GM19452 (cell line): ENCODE measurements around the gene ITPRIPL1.

ENCODE experiments used
- ATAC-seq: cut with Tn5 transposase; IDR thresholded peaks from one replicate; pipeline ENCODE4 v1.9.1; 2021; ENCODE audit not compliant: unreplicated experiment

Gene ITPRIPL1

DNA sequence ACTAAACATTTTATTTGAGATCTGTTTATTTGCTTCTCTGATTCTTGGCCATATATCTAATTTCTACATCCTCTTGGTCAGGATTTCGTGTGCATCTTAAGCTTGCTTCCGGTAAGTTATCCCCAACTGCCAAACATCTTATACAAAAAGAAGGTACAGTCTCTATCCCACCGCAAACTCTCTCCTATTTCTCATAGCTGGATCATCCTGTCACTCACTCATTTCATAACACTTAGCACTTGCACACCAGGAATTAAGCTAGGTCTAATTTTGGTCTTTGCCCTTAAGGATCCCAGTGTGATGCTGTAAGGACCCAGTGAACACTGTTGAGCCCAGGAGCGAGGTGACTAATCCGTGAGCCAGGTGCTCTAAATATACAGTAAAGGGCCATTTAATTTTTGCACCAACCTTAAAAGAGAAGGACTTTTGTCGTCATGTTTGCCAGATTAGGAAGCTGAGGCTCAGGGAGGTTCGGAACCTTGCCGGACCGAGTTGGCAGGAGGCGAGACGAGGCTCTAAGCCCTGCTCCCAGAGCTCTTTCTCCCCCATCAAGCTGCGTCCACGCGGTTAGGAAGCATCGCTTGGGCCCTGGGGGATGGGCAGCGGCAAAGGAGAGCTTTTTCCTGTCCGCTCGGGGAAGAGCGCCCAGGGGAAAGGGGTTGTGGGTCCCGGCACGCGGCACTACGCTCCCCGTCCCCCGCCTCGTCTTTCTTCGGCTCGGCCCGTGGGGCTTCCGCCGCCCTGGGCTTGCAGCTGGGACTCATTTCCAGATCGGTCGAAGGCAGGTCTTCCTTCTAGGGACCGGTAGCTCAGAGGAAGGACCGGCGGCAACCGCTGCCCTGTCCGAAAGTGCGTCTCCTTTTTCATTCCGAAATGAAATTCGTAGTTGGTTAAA is 4.1 kb upstream of the ITPRIPL1 start:
- ATAC-seq: peak; percentile 36

GRCh38 chr2:96323849-96324248 is 1.3 kb upstream of the ITPRIPL1 start:
- no peak for ATAC-seq

DNA sequence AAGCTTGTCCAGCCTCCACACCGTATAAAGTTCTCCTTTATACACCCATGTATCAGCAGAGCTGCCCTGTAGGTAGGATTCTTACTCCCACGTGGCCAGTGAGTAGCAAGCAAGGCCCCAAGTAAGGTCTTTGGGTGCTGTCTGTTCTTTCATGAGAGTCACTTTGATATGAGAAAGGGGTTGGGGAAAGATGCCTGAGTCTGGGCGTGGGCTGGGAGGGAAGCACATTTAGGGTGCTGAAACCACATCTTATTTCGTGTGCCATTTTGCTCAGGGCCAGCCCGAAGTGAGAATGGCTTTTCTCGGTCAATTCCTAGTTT is 436 bp upstream of the ITPRIPL1 start:
- no peak for ATAC-seq

- no peak for ATAC-seq
Observed at GRCh38 chr2:96325884-96326255, 753 bp downstream of the ITPRIPL1 start.

- ATAC-seq: no peak
Observed at GRCh38 chr2:96326564-96326963, 1.4 kb downstream of the ITPRIPL1 start.

DNA sequence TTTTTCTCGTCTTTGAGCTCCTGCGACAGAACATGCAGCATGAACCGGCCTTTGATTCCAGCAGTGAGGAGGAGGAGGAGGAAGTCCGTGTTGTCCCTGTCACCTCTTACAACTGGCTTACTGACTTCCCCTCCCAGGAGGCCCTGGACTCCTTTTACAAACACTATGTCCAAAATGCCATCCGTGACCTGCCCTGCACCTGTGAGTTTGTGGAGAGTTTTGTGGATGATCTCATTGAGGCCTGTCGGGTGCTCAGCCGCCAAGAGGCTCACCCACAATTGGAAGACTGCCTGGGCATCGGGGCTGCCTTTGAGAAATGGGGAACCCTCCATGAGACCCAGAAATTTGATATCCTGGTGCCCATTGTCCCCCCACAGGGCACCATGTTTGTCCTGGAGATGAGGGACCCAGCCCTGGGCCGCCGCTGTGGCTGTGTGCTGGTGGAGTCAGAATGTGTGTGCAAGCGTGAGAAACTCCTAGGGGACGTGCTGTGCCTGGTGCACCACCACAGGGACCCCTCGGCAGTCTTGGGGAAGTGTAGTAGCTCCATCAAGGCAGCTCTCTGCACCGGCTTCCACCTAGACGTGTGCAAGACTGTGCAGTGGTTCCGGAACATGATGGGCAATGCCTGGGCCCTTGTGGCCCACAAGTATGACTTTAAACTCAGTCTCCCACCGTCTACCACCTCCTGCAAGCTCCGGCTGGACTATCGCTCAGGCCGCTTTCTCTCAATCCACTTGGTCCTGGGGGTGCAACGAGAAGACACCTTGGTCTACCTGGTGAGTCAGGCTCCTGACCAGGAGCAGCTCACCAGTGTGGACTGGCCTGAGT is 2.1 kb downstream of the ITPRIPL1 start:
- ATAC-seq: no peak

DNA sequence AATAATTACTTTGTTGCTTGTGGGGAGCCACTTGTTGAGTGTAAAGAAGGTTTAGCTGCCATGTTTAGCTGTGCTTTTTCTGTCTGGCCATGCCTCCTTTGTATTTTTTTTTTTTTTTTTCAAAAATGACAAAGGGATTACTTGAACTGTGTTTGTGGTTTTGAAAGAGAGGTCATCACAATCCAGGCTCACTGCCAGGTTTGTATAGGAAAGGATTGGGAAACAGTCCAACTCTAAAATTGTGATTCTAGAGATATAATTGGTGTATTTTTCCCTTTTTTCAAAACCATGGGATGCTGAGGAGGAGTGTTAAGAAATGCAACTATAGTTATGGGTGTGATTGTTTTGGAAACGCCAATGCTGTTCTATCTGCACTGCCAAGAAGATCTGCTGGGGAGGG is 4.3 kb downstream of the ITPRIPL1 start:
- no peak for ATAC-seq

GRCh38 chr2:96329874-96330273 is 4.8 kb downstream of the ITPRIPL1 start:
- no peak for ATAC-seq

DNA sequence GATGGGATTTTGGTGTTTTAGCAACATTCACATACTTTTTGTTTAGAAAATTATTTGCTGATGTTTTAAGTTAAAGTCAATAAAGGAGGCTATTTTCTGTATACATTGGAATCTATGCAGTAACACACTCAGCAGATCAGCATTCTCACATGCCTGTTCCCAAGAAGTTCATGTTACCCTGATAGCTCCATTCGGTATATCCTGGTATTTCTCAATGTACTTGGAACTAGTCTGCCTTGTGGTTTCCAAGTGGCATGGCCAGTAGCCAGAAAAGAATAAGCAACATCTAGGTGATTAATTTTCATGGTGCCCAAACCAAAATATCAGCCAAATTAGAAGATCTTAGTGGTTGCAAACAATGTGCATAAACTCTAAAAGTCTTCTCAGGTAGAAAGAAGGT is 5.3 kb downstream of the ITPRIPL1 start:
- ATAC-seq: no peak

GRCh38 chr2:96333708-96334107 is 8.6 kb downstream of the ITPRIPL1 start:
- ATAC-seq: no peak

DNA sequence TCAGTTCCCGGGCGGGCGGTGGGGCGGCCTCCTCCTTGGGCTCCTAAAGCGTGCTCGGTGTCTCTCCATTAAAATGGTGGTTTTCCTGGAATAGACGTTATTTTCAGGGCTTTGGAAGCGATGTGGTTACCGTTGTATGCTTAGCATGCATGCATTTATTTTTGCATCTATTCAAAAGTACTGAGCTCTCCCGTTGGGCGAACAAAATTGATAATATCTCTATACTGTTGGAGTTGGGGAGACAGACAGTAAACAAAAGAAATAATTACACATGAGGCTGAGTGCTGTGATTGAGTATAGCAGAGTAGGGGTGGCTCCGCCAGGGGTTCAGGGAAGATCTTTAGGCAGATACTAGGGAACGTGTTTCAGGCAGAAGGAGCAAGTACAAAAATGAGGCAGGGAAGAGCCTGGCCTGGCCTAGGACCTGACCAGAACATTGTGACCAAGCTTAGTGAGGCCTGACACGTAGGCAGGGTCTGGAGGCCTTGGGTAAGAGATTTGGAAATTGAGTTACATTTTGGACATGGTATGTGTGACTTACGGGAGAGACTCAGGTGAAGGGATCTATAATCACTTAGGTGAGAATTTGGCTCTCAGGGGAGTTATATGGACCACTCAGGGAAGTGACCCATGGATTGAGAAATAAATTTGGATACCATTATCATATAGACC is 11.1 kb downstream of the ITPRIPL1 start:
- peak; percentile 1 for ATAC-seq

DNA sequence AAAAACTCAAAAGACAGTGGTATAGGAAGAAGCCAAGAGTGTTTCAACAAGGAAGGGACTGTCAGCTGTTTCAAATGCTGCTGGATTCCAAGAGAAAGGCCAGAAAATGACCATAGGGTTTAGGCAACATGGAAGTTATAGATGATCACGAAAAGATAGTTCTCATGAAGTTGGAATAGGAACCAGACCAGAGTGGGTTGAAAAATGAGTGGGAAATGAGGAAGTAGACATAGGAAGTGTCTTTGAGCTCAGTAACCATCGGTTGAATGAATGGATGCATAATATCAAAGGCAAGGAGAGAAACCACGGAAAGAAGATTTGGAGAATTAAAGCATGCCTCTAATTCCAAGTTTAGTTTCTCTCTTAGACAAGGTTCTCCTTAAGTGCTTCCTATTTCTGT is 11.8 kb downstream of the ITPRIPL1 start:
- no peak for ATAC-seq

- ATAC-seq: no peak
Observed at GRCh38 chr2:96340493-96341414, 15.6 kb downstream of the ITPRIPL1 start.

DNA sequence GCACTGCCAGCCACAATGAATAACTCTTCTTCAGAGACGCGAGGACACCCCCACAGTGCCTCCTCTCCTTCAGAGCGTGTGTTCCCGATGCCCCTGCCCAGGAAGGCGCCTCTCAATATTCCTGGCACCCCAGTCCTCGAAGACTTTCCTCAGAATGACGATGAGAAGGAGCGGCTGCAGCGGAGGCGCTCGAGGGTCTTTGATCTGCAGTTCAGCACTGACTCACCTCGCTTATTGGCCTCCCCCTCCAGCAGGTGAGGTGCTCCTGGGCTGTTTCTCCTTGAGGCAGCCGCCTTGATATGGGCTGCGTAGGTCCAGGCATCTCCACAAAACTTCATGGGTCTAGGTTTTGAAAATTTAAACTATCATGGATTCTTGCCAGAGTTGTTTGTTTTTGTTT is 16.5 kb downstream of the ITPRIPL1 start:
- ATAC-seq: no peak

GRCh38 chr2:96342085-96342484 is 17.0 kb downstream of the ITPRIPL1 start:
- no peak for ATAC-seq

DNA sequence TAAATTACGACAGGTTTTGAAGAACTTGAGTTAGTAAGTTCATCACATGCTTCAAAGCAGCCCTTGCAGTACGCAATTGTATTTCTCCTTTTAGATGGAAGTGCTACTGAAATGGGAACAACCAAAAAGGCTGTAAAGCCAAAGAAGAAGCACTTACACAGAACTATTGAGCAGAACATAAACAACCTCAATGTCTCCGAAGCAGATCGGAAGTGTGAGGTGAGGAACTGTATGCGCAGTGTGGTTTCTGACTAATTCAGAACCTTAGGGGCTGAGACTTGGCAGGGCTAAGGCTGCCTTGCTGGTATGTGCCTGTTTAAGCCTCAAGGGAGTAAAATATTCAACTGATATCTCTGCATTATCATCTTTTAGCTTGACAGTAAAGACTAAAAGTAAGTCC is 18.9 kb downstream of the ITPRIPL1 start:
- ATAC-seq: peak; percentile 93

GRCh38 chr2:96345438-96345837 is 20.3 kb downstream of the ITPRIPL1 start:
- ATAC-seq: no peak

- no peak for ATAC-seq
Observed at GRCh38 chr2:96345868-96346462, 20.8 kb downstream of the ITPRIPL1 start.

DNA sequence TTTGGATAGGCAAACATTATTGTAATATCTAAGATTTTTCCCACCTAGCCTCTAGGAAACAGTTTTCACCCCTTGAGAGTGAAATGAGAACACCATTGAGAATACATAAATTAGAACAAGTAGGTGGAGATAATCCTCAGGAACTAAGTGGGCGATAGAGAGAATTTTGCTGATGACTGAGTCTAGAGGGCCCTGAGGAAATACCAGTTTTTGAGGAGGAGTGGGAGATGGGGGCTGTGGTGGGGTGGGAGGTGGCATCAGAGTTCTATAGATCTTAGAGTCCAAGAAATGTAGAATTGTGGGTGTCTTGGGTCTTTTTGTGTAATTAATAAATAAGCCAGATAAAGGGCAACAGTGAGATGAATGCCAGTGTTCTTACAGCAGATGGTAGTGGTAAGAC is 22.3 kb downstream of the ITPRIPL1 start:
- ATAC-seq: no peak

- no peak for ATAC-seq
Observed at GRCh38 chr2:96353032-96353561, 28.0 kb downstream of the ITPRIPL1 start.
